ENCODE measurements around the gene PRSS36.
"Not testable (repeated sequence)": the region's sequence is repeated elsewhere in the genome, so short reads cannot be mapped to it uniquely, and the experiment has no call there.

Gene PRSS36

GRCh38 chr16:31183432-31184428 is 33.9 kb upstream of the PRSS36 start:
- no peak for DNase-seq

GRCh38 chr16:31182391-31182790 is 32.5 kb upstream of the PRSS36 start:
- DNase-seq: no peak

GRCh38 chr16:31181102-31181830 is 31.4 kb upstream of the PRSS36 start:
- no peak for DNase-seq

GRCh38 chr16:31179747-31180459 is 30.0 kb upstream of the PRSS36 start, which contains the start of gene FUS:
Gene FUS (plus strand): TSS chr16:31180139. CDS start chr16:31180215, 76 bp downstream.
- DNase-seq: peak; percentile 87

GRCh38 chr16:31179219-31179746 is 29.4 kb upstream of the PRSS36 start:
- DNase-seq: no peak

- DNase-seq: no peak
These were observed 27.3 kb upstream of the PRSS36 start for GRCh38 chr16:31177136-31177535.

- not testable (repeated sequence) for DNase-seq
These were observed 20.2 kb upstream of the PRSS36 start for GRCh38 chr16:31170048-31170447.

GRCh38 chr16:31168848-31169247 is 19.0 kb upstream of the PRSS36 start:
- no peak for DNase-seq

- DNase-seq: no peak
These were observed 17.4 kb upstream of the PRSS36 start for GRCh38 chr16:31167315-31167714.

- DNase-seq: no peak
These were observed 7.3 kb upstream of the PRSS36 start for GRCh38 chr16:31157136-31157535.

GRCh38 chr16:31150976-31151375 is 1.1 kb upstream of the PRSS36 start:
- DNase-seq: not testable (repeated sequence)

- DNase-seq: no peak
These were observed 534 bp downstream of the PRSS36 start for GRCh38 chr16:31149332-31149731.

- no peak for DNase-seq
These were observed 970 bp downstream of the PRSS36 start for GRCh38 chr16:31148896-31149295.

GRCh38 chr16:31148281-31148728 is 1.6 kb downstream of the PRSS36 start:
- no peak for DNase-seq

- DNase-seq: no peak
These were observed 2.3 kb downstream of the PRSS36 start for GRCh38 chr16:31147574-31147973.

GRCh38 chr16:31145398-31145990 is 4.4 kb downstream of the PRSS36 start:
- DNase-seq: no peak

GRCh38 chr16:31144418-31144817 is 5.4 kb downstream of the PRSS36 start:
- DNase-seq: not testable (repeated sequence)

GRCh38 chr16:31143694-31144148 is 6.1 kb downstream of the PRSS36 start:
- DNase-seq: no peak

- DNase-seq: no peak
These were observed 6.7 kb downstream of the PRSS36 start for GRCh38 chr16:31143011-31143693.

GRCh38 chr16:31142109-31143010 is 7.5 kb downstream of the PRSS36 start:
- peak; percentile 98 for DNase-seq

Measured in NCI-H1436 (cell line).